SK-N-MC (cell line): ENCODE results near the gene GUCA2B.

Experiments
- DNase-seq: peaks from one replicate; pipeline ENCODE4 v3.0.0-alpha.2; 2011; ENCODE audit warnings: low read depth, low spot score
- H3K27ac ChIP-seq: fragments of 200-600 bp; sonication (generic); 2 replicates; pipeline ENCODE4 v1.5.1; 2016; ENCODE audit warnings: mixed run types
- H3K36me3 ChIP-seq: fragments of 200-600 bp; sonication (generic); 2 replicates; pipeline ENCODE4 v1.6.1; 2017; ENCODE audit warnings: antibody characterized with exemption, low read length, mixed read lengths; ENCODE audit not compliant: insufficient read depth
- H3K4me3 ChIP-seq: fragments of 200-600 bp; sonication (generic); 2 replicates; pipeline ENCODE4 v1.5.1; 2016
- H3K9ac ChIP-seq: fragments of 200-600 bp; sonication (generic); 2 replicates; pipeline ENCODE4 v1.8.0; 2017; ENCODE audit warnings: mixed run types, mixed read lengths; ENCODE audit not compliant: insufficient read length
- H3K9me3 ChIP-seq: fragments of 200-600 bp; sonication (generic); 2 replicates; pipeline ENCODE4 v1.6.1; 2017; ENCODE audit warnings: low read depth, mild to moderate bottlenecking, antibody characterized with exemption, low read length, moderate library complexity, mixed read lengths
- EZH2 ChIP-seq: fragments of 200-600 bp; sonication (generic); IDR thresholded peaks from one replicate; pipeline ENCODE4 v1.6.1; 2017; ENCODE audit warnings: antibody characterized with exemption
- FOXP2 ChIP-seq: optimal IDR thresholded peaks from 2 replicates; pipeline ENCODE3; 2011; ENCODE audit warnings: mild to moderate bottlenecking, moderate library complexity; ENCODE audit not compliant: insufficient read depth; ENCODE audit errors: extremely low read length, control extremely low read depth
- POLR2AphosphoS5 ChIP-seq: IDR thresholded peaks from 2 replicates; pipeline ENCODE4 v1.6.1; 2012; ENCODE audit warnings: mild to moderate bottlenecking, low read depth, low read length, borderline replicate concordance

GUCA2B gene

DNA sequence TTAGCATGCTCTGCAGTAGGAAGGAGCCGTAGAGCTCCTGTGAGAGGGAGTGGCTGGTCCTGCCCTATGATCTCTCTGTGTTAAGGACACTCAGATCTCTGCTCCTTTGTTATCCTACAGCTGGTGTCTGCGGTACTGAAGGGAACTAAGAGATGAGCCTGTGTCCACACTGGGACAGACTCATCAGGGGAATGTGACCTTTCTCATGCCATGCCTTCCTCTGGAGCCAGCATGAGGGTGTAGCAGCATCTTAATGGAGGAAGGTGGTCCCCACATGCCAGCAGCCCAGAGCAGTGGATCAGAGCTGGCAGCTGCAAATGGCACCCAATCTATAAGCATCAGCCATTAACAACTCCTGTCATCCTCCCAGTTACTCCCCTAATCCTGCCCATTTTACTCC, 24.7 kb upstream of the GUCA2B start:
- TF ChIP-seq EZH2 (no peak), POLR2AphosphoS5 (no peak)
- Histone ChIP-seq H3K36me3 (no peaks in the 10 kb centered on the region), H3K4me3 (no peak overlapping the region), H3K9ac (no peak overlapping the region), H3K27ac (no peak overlapping the region), H3K9me3 (no peaks in the 10 kb centered on the region)
- no peak for DNase-seq

DNA sequence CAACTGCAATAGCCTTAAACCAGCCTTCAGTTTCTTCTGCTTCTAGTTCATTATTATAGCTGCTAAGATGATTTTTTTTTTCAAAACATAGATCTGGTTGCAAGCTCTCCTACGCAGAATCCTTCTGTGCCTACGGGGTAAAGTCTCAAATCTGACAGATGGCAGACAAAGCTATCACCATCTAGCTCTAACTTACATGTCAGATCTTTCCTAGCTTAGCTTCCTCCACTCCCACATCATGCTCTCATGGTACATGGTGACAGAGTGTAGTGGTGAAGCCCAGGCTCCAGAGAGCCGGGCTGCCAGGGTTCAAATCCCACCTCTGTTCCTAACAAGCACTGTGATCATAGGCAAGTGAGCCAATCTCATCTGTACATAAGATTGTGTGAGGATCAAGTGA, 24.2 kb upstream of the GUCA2B start:
- Histone ChIP-seq H3K4me3 (no peak overlapping the region), H3K9ac (no peak overlapping the region), H3K36me3 (no peaks in the 10 kb centered on the region), H3K27ac (no peak overlapping the region), H3K9me3 (no peaks in the 10 kb centered on the region)
- DNase-seq = no peak
- TF ChIP-seq FOXP2 (no peak), EZH2 (no peak), POLR2AphosphoS5 (no peak)

DNA sequence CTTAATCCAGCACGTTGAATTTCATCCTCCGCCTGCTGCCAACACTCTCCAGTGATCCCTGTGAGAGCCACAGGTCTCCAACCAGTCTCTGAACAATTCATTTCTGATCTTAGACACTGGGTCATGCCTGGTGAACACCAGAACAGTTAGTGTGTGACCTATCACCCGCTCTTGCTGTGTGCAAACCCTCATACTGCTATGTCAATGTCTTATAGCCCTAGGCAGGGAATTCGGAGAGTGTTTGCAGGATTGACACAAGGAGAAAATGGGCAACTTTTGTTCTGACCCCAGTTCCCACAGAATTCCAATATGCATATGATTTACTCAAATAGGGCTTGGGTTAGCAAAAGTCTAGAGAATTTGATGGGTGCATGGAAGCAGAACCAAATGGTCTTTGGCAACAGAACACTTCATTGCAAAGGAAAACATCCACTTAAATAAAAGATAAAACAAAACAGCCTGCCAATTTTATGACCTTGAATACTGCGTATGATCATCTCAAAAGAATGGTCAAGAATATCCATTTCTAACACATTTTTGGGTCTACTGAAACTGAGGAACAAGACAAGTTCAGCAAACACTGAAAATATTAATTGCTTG, 23.0 kb upstream of the GUCA2B start:
- TF ChIP-seq FOXP2 (no peak), EZH2 (no peak), POLR2AphosphoS5 (no peak)
- Histone ChIP-seq H3K9me3 (no peaks in the 10 kb centered on the region), H3K36me3 (no peaks in the 10 kb centered on the region), H3K9ac (no peak overlapping the region), H3K4me3 (no peak overlapping the region), H3K27ac (no peak overlapping the region)
- DNase-seq = no peak

DNA sequence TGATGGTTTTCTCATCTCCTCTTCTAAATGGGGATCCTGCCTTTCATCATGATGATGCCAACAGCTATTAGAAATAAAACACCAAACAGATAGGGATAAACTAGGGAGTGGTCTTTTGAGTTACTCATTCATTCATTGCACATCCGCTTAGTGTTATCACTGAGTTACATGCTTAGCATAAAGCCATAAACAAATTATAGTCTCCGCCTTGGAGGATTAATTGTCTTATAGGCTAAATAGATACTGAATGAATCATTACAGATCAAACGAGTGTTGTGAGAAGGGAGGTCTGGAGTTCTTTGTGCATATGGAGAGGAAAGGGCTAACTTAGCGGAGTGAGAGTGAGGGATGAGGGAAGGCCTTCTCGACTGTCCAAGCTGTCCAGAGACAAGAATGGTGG, 19.8 kb upstream of the GUCA2B start:
- H3K9me3 ChIP-seq = no peaks in the 10 kb centered on the region
- DNase-seq = no peak
- H3K4me3 ChIP-seq = no peak overlapping the region
- TF ChIP-seq POLR2AphosphoS5 (no peak), FOXP2 (no peak), EZH2 (no peak)
- H3K36me3 ChIP-seq = no peaks in the 10 kb centered on the region
- H3K27ac ChIP-seq = no peak overlapping the region
- H3K9ac ChIP-seq = no peak overlapping the region

- Histone ChIP-seq H3K9me3 (no peaks in the 10 kb centered on the region), H3K4me3 (no peak overlapping the region), H3K9ac (no peak overlapping the region), H3K27ac (no peak overlapping the region), H3K36me3 (no peaks in the 10 kb centered on the region)
- DNase-seq = no peak
- no peak for TF ChIP-seq EZH2
These were observed 19.2 kb upstream of the GUCA2B start for GRCh38 chr1:42133809-42134526.

GRCh38 chr1:42135426-42135825, 17.8 kb upstream of the GUCA2B start:
- TF ChIP-seq POLR2AphosphoS5 (no peak), EZH2 (no peak), FOXP2 (no peak)
- H3K36me3 ChIP-seq = no peaks in the 10 kb centered on the region
- H3K27ac ChIP-seq = no peak overlapping the region
- DNase-seq = no peak
- no peak overlapping the region for H3K9ac ChIP-seq
- no peaks in the 10 kb centered on the region for H3K9me3 ChIP-seq
- no peak overlapping the region for H3K4me3 ChIP-seq

DNA sequence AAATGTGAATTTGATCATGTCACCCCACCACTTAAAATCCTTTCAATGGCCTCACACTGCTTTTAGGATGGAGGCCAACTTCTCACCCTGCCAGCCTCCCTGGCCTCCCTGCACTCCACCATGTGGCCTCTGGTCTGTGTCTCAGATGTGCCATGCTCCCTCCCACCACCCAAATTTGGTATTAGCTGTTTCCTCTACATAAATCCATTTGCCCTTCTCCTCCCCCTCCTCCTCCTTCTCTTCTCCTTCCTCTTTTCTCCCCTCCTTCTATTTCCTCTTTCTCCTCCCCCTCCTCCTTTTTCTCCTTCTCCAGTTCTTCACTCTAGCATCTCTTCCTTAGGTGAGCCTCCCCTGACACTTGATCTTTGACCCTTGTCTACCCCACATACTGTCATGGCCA, 16.7 kb upstream of the GUCA2B start:
- TF ChIP-seq FOXP2 (no peak), POLR2AphosphoS5 (no peak), EZH2 (no peak)
- no peak for DNase-seq
- no peaks in the 10 kb centered on the region for H3K9me3 ChIP-seq
- H3K27ac ChIP-seq = no peak overlapping the region
- H3K9ac ChIP-seq = no peak overlapping the region
- H3K36me3 ChIP-seq = no peaks in the 10 kb centered on the region
- no peak overlapping the region for H3K4me3 ChIP-seq

DNA sequence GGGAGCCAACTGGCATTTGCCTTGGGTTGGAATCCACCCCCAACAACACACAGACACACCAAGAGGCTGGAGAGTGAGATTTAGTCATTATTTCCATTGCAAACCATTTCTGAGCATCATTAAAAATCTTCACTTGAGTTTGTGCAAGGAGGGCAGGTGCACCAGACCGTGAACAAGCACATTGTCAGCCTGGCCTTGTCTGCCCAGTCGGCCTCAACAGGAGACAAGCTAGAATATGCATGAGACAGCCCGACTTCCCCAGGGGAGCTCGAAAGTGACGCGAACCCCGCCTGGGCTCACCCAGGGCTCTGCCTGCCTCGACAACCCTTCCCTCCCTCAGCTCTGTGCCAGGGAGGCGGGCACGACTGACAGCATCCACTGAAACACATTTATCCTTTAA, 15.4 kb upstream of the GUCA2B start:
- TF ChIP-seq FOXP2 = no peak
- no peak for TF ChIP-seq POLR2AphosphoS5
- TF ChIP-seq EZH2 = no peak
- no peaks in the 10 kb centered on the region for H3K36me3 ChIP-seq
- H3K4me3 ChIP-seq = no peak overlapping the region
- DNase-seq = no peak
- no peak overlapping the region for H3K27ac ChIP-seq
- no peak overlapping the region for H3K9ac ChIP-seq
- no peaks in the 10 kb centered on the region for H3K9me3 ChIP-seq

GRCh38 chr1:42138586-42138985, 14.6 kb upstream of the GUCA2B start:
- no peak for TF ChIP-seq POLR2AphosphoS5
- no peak overlapping the region for H3K27ac ChIP-seq
- no peaks in the 10 kb centered on the region for H3K36me3 ChIP-seq
- no peak for DNase-seq
- no peak overlapping the region for H3K4me3 ChIP-seq
- no peaks in the 10 kb centered on the region for H3K9me3 ChIP-seq
- H3K9ac ChIP-seq = no peak overlapping the region
